Activated naive CD4-positive, alpha-beta T cell treated with anti-CD3 and anti-CD28 coated beads for 36 hours (primary cell): Measurements from ENCODE around the gene NBEA. TPM values are rescaled to one million over a fixed set of nuclear protein-coding genes. Genes with fewer than 3 reads are reported as not detected.

Experiments
- CTCF ChIA-PET: fragments of 350-600 bp; sonication (Branson Sonifier 250); formaldehyde crosslinking; loops from one replicate; lab custom pipeline; 2021; ENCODE audit warnings: antibody characterized with exemption; lab: Charles Lee
- DNase-seq: peaks from one replicate; pipeline ENCODE4 v3.0.0-alpha.2; 2020
- H3K27ac Mint-ChIP-seq: one replicate; pipeline ENCODE4 v1.8.0; 2021; ENCODE audit warnings: mild to moderate bottlenecking, mixed read lengths
- H3K27me3 Mint-ChIP-seq: one replicate; pipeline ENCODE4 v1.8.0; 2021; ENCODE audit warnings: low read depth, mixed read lengths
- H3K36me3 Mint-ChIP-seq: one replicate; pipeline ENCODE4 v1.8.0; 2021; ENCODE audit warnings: low read depth, mixed read lengths
- H3K4me1 Mint-ChIP-seq: one replicate; pipeline ENCODE4 v1.8.0; 2021; ENCODE audit warnings: low read depth, mixed read lengths
- H3K4me3 Mint-ChIP-seq: one replicate; pipeline ENCODE4 v1.8.0; 2021; ENCODE audit warnings: mild to moderate bottlenecking, moderate library complexity, mixed read lengths
- H3K9me3 Mint-ChIP-seq: one replicate; pipeline ENCODE4 v1.8.0; 2021; ENCODE audit warnings: mixed read lengths
- intact Hi-C: fragments of 100-400 bp; cut with micrococcal nuclease; formaldehyde crosslinking; loops from one replicate; pipeline ENCODE4 v1.15.1; 2023
- total RNA-seq, 2 experiments: library from RNA; stranded (reverse); gene quantifications; one replicate each; pipeline ENCODE4 v1.2.3, GENCODE V29; 2021

The NBEA gene
- total RNA-seq, 2 experiments from 2014 or later: 0.26 to 0.67 TPM

DNA sequence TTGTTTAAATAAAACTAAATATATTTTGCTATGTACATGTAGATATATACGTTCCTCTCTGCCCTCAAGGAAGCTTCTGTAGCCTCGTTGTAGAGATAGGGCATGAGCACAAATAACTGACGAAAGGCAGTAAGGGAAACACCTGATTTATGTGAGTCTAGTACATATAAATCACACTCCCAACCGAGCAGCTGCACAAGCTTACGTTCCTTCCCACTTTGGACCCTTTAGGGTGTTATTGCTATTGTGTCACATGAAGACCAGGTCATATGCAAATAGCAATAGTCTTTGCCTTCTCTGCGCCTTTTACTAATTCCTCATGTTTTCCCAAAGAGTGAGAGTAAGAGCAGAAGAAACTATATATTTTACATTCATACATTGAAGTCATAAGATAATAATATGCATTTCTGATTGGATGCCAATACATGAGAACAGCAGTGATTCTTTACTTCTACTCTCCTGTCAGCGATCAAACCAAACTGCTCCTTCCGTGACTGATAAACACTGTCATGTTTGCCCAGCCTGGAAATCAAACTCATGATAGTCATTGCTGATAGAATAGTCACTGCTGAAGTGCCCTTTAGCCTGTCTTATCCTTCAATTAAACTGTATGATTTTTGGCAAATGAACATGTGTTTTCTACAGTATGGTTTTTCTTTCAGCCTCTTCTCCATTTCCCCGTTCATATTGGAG is 661.7 kb downstream of the NBEA start:
- no peaks in the 10 kb centered on the region for H3K9me3 Mint-ChIP-seq
- no peaks in the 10 kb centered on the region for H3K27me3 Mint-ChIP-seq
- CTCF ChIA-PET: no interaction called here
- no peak overlapping the region for H3K4me3 Mint-ChIP-seq
- intact Hi-C loops: no loop called here
- DNase-seq: no peak
- no peaks in the 10 kb centered on the region for H3K4me1 Mint-ChIP-seq
- H3K27ac Mint-ChIP-seq: no peak overlapping the region
- no peaks in the 10 kb centered on the region for H3K36me3 Mint-ChIP-seq

DNA sequence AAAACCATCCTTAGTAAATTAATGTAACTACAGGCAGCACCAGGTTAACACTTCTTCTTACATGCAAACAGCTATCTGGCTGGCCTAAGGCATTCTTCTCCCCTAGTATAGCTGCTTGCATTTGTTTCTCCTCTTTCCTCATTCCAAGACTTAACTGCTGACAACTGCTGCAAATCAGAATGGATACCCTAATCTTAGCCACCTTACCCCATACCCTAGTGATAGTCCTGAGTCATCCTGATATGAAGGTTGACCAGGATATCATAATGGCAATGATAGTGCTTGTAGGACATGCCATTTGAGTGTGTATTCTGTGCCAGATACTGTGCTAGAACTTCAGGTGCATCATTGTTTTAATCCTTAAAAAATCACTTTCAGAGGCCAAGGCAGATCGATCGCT is 672.6 kb downstream of the NBEA start:
- H3K4me3 Mint-ChIP-seq: no peak overlapping the region

GRCh38 chr13:35617420-35617819 is 675.4 kb downstream of the NBEA start:
- H3K27ac Mint-ChIP-seq: no peak overlapping the region
- no peaks in the 10 kb centered on the region for H3K9me3 Mint-ChIP-seq
- intact Hi-C loops: no loop called here
- H3K4me1 Mint-ChIP-seq: peaks cover 3% of the 10 kb centered on the region
- H3K27me3 Mint-ChIP-seq: no peaks in the 10 kb centered on the region
- H3K4me3 Mint-ChIP-seq: no peak overlapping the region
- DNase-seq: no peak
- CTCF ChIA-PET: no interaction called here
- H3K36me3 Mint-ChIP-seq: no peaks in the 10 kb centered on the region

More for the DNA sequence above, 672.6 kb downstream of the NBEA start:
- Mint-ChIP-seq H3K27me3 (no peaks in the 10 kb centered on the region), H3K9me3 (no peaks in the 10 kb centered on the region), H3K36me3 (no peaks in the 10 kb centered on the region), H3K4me1 (no peaks in the 10 kb centered on the region), H3K27ac (no peak overlapping the region)
- intact Hi-C loops: no loop called here
- CTCF ChIA-PET: no interaction called here
- DNase-seq: no peak

GRCh38 chr13:35618565-35619083 is 676.6 kb downstream of the NBEA start:
- Mint-ChIP-seq H3K4me3 (no peak overlapping the region), H3K4me1 (peaks cover 3% of the 10 kb centered on the region), H3K27me3 (no peaks in the 10 kb centered on the region), H3K9me3 (no peaks in the 10 kb centered on the region), H3K36me3 (no peaks in the 10 kb centered on the region), H3K27ac (no peak overlapping the region)
- intact Hi-C loops: no loop called here
- CTCF ChIA-PET: interaction anchor here (0.6 kb wide), 1 partner anchor 12 kb away, joined by 3 read pairs; no protein-coding TSS in a partner anchor
- DNase-seq: no peak

DNA sequence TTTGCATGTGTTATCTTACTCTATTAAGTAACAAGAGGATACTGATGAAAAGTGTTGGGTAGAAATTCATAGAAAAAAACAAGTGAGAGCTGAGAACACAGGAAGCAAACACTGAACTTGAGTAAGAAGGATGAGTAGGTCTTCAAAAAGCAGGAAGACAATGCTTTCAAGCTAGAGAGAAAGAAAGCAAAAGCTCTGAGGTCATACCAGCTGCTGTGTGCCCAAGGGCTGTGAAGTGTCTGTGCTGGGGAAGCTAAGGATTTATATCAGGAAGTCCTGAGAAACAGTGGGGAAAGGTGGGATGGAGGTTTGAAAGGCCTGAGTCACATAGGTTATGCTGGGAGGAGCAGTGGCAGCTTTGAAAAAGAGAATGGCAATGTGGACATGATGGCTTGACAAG is 679.9 kb downstream of the NBEA start:
- peaks cover 3% of the 10 kb centered on the region for H3K4me1 Mint-ChIP-seq
- no peaks in the 10 kb centered on the region for H3K36me3 Mint-ChIP-seq
- intact Hi-C loops: no loop called here
- H3K27me3 Mint-ChIP-seq: no peaks in the 10 kb centered on the region
- no peak overlapping the region for H3K4me3 Mint-ChIP-seq
- no peak overlapping the region for H3K27ac Mint-ChIP-seq
- DNase-seq: no peak
- H3K9me3 Mint-ChIP-seq: no peaks in the 10 kb centered on the region
- CTCF ChIA-PET: no interaction called here

GRCh38 chr13:35629026-35629425 is 687.0 kb downstream of the NBEA start:
- no peak overlapping the region for H3K4me3 Mint-ChIP-seq
- H3K4me1 Mint-ChIP-seq: no peaks in the 10 kb centered on the region
- no peaks in the 10 kb centered on the region for H3K27me3 Mint-ChIP-seq
- no peak for DNase-seq
- CTCF ChIA-PET: no interaction called here
- no peak overlapping the region for H3K27ac Mint-ChIP-seq
- no peaks in the 10 kb centered on the region for H3K9me3 Mint-ChIP-seq
- intact Hi-C loops: no loop called here
- no peaks in the 10 kb centered on the region for H3K36me3 Mint-ChIP-seq

GRCh38 chr13:35630551-35631275 is 688.6 kb downstream of the NBEA start:
- Mint-ChIP-seq H3K9me3 (no peaks in the 10 kb centered on the region), H3K4me3 (no peak overlapping the region), H3K36me3 (no peaks in the 10 kb centered on the region), H3K27me3 (no peaks in the 10 kb centered on the region), H3K27ac (no peak overlapping the region), H3K4me1 (no peaks in the 10 kb centered on the region)
- CTCF ChIA-PET: interaction anchor here (0.5 to 1.6 kb wide), 3 partner anchors 11 to 303 kb away, joined by 3 to 5 read pairs (median 3); no protein-coding TSS in a partner anchor
- DNase-seq: no peak
- intact Hi-C loops: loop anchor here (1.0 to 10.0 kb wide), 2 partner anchors 90 to 184 kb away; no protein-coding TSS in a partner anchor

DNA sequence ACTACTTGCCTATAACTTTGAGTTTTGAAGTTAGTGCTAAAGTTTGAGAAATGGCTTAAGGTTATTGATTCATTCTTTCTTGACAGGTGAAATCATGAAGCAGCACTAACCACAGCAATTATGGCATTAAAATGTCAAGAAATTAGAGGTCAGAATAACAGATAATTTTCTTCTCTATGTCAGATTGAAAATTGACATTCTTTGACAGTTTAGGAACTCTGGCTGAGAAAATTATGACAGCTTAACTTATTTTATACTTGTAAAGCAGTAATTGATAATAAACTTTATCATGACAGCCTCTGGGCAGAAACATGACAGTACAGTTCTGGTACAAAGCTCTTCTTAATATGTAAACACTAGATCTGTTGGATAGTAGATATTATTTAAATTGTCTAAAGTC is 689.6 kb downstream of the NBEA start:
- Mint-ChIP-seq H3K4me1 (no peaks in the 10 kb centered on the region), H3K9me3 (no peaks in the 10 kb centered on the region), H3K27me3 (no peaks in the 10 kb centered on the region), H3K4me3 (no peak overlapping the region), H3K36me3 (no peaks in the 10 kb centered on the region), H3K27ac (no peak overlapping the region)
- CTCF ChIA-PET: interaction anchor here (0.5 to 1.6 kb wide), 4 partner anchors 12 to 447 kb away, joined by 3 to 5 read pairs (median 3); no protein-coding TSS in a partner anchor
- DNase-seq: no peak
- intact Hi-C loops: loop anchor here (10.0 kb wide), 1 partner anchor 183 kb away; no protein-coding TSS in a partner anchor

GRCh38 chr13:35643625-35644024 is 701.6 kb downstream of the NBEA start:
- DNase-seq: no peak
- Mint-ChIP-seq H3K27ac (no peak overlapping the region), H3K9me3 (no peaks in the 10 kb centered on the region), H3K4me1 (no peaks in the 10 kb centered on the region), H3K4me3 (no peak overlapping the region), H3K27me3 (no peaks in the 10 kb centered on the region), H3K36me3 (no peaks in the 10 kb centered on the region)
- intact Hi-C loops: no loop called here
- CTCF ChIA-PET: no interaction called here

DNA sequence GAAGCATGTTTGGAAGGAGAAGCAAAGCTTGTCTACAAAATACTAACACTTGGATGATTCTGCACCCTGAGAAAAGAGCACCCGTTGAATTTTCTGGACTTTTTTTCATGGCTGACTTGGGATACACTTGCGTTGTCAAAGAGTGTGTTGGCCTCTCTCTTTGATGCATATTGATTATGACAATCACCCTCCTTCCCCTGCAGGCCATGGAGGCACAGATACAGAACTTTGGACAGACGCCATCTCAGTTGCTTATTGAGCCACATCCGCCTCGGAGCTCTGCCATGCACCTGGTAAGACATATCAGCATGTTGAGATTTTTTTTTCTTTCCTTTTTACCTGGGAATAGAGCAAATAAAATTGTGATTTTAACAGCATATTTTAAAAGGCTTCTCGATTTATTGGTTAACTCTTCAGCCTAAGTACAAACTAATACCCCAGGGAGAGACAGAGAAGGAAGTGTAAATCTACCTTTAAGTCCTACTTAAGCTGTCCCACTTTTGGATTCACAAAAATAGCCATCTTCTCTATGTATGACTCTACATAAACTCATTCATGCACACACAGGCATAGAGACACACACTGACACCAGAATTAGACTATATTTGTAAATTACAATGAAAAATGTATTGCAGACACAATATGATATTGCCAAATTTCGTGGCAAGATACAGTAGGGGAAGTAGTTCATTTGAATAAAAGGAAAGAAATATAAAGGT is 704.1 kb downstream of the NBEA start:
- H3K27ac Mint-ChIP-seq: no peak overlapping the region
- no peak for DNase-seq
- no peaks in the 10 kb centered on the region for H3K27me3 Mint-ChIP-seq
- H3K4me1 Mint-ChIP-seq: no peaks in the 10 kb centered on the region
- H3K4me3 Mint-ChIP-seq: no peak overlapping the region
- no peaks in the 10 kb centered on the region for H3K9me3 Mint-ChIP-seq
- CTCF ChIA-PET: interaction anchor here (0.6 to 1.0 kb wide), 3 partner anchors 11 to 76 kb away, joined by 3 to 5 read pairs (median 3); no protein-coding TSS in a partner anchor
- intact Hi-C loops: no loop called here
- peaks cover 1% of the 10 kb centered on the region for H3K36me3 Mint-ChIP-seq

DNA sequence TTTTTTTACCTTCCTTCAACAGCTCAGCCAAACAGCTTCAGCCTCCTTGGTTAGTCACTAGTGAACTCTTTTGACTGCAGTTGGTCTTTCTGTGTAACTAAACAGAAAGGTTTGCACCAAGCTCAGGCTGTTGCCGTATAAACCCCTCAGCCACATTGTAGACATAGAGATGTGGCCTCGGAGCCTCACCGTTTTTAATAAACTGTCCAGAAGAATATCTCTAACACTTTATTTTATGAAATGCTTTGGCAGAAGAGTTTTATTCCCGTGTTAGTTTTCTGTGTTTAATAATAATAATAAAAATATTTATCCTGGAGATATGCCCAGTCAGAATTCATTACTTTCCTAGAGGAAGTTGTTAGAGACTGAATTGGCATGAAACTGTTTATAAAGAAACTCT is 706.1 kb downstream of the NBEA start:
- no peaks in the 10 kb centered on the region for H3K9me3 Mint-ChIP-seq
- no peaks in the 10 kb centered on the region for H3K27me3 Mint-ChIP-seq
- H3K36me3 Mint-ChIP-seq: peaks cover 1% of the 10 kb centered on the region
- H3K4me1 Mint-ChIP-seq: no peaks in the 10 kb centered on the region
- H3K4me3 Mint-ChIP-seq: no peak overlapping the region
- CTCF ChIA-PET: no interaction called here
- no peak overlapping the region for H3K27ac Mint-ChIP-seq
- intact Hi-C loops: no loop called here
- DNase-seq: no peak

- H3K27me3 Mint-ChIP-seq: no peaks in the 10 kb centered on the region
- DNase-seq: no peak
- no peaks in the 10 kb centered on the region for H3K4me1 Mint-ChIP-seq
- CTCF ChIA-PET: no interaction called here
- no peaks in the 10 kb centered on the region for H3K9me3 Mint-ChIP-seq
- no peak overlapping the region for H3K4me3 Mint-ChIP-seq
- H3K27ac Mint-ChIP-seq: no peak overlapping the region
- H3K36me3 Mint-ChIP-seq: peaks cover 1% of the 10 kb centered on the region
- intact Hi-C loops: no loop called here
Measured at GRCh38 chr13:35649162-35649561, 707.1 kb downstream of the NBEA start.
